GM21619 (cell line): ENCODE measurements around the gene SLC2A4.

Experiments
- ATAC-seq: cut with Tn5 transposase; IDR thresholded peaks from one replicate; pipeline ENCODE4 v1.9.1; 2021; ENCODE audit not compliant: unreplicated experiment

SLC2A4 gene

GRCh38 chr17:7263801-7264078 is 17.8 kb upstream of the SLC2A4 start:
- no peak for ATAC-seq

- ATAC-seq = no peak
These were observed 14.7 kb upstream of the SLC2A4 start for GRCh38 chr17:7266784-7267183.

- no peak for ATAC-seq
These were observed 2.1 kb upstream of the SLC2A4 start for GRCh38 chr17:7279448-7279847.

DNA sequence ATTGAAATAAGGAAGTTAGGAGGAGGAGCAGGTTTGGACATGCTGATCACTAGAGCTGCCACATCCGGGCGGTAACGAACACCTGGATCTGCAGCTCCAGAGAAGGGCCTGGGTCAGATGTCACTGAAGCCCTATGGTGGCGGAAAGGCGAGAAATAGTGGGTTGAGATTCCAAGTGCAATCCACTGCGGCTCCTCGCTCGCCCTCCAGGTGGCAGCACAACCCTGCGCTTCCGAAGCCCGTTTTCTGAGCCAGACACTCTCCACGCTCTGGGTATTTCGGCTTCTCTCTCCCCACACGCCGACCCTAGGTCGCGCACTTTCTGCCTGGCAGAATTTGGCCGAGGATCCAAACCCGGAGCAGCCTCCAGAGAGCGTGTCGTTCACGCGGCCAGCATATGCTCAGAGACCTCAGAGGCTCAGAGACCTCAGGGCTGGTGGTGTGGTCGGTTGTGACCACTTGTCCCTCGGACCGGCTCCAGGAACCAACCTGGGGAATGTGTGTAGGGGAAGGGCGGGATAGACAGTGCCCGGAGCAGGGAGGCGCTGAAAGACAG is 922 bp upstream of the SLC2A4 start:
- ATAC-seq = peak; percentile 65

DNA sequence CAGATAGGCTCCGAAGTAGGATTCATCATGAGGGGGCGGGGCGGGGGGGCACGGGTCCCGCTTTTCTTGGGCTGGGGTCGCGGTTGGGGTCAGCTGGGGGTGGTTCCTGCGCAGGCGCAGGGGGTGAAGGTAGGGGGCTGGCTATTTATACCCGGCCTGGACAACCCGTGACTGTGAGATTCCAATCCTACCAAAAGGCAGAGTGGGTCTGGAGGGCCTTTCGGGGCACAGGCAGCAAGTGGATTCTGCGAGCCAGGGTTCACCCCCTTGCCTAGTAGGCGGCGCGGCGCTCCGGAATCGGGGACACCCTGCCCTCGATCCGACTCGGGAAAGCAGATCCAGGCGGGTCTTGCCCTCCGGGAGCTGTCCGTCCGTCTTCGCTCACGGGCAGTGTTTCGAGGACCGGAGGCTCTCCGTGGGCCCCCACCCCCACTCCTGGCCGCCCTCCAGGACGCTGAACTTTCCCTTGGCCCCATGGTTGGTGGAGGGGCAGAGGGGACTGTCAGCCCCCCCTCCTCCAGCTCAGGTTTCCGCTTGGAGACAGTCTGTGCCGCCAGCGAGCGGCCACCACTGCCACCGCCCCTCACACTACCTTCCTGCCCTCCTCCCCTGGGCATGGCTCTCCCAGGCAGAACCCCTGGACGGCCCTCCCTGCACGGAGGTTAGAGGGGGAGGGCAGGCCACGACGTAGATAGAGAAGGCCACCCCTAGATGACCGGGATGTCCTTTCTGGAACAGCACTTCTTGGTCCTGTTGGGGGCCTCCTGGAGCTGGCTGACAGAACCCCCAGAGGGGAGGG is 634 bp downstream of the SLC2A4 start:
- ATAC-seq = no peak

DNA sequence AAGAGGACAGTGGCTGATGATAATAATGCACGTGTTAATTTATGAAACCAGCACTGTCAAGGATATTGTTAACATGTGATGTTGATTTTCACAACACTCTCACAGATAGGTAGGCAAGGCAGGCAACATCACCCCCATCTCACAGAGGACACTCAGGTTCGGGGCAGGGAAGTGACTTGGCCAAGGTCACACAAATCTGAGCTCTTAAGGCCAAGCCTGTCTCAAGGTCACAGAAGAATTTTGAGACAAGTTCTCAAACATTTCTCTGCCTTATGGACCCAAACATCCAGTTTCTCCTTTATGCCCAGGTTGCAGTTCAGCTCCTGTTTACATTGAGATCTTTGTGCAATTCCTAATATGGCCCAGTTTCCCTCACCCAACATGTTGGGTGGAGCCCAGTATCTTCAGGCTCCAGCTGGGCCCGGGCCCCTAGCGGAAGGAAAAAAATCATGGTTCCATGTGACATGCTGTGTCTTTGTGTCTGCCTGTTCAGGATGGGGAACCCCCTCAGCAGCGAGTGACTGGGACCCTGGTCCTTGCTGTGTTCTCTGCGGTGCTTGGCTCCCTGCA is 1.3 kb downstream of the SLC2A4 start:
- ATAC-seq = no peak

GRCh38 chr17:7283471-7284216 is 2.1 kb downstream of the SLC2A4 start:
- no peak for ATAC-seq

DNA sequence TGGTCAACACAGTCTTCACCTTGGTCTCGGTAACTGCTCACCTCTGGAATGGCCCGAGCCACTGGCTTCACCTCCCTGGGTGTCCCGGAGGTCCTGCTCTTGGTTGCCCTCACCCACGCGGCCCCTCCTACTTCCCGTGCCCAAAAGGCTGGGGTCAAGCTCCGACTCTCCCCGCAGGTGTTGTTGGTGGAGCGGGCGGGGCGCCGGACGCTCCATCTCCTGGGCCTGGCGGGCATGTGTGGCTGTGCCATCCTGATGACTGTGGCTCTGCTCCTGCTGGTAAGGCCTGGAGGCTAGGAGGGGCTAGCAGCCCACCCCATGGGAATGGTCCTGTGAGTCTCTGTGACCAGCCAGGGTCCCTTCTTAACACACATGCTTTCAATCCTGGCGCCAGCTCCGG is 3.4 kb downstream of the SLC2A4 start:
- no peak for ATAC-seq

DNA sequence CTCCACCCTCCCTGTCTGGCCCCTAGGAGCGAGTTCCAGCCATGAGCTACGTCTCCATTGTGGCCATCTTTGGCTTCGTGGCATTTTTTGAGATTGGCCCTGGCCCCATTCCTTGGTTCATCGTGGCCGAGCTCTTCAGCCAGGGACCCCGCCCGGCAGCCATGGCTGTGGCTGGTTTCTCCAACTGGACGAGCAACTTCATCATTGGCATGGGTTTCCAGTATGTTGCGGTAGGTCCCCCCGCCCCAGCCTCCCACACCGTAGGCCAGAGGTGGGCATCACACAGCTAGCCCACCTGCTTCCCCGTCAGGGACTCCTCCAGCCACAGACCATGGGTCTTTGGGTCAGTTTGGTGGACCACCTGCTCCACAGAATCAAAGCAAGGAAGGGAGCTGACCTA is 4.2 kb downstream of the SLC2A4 start:
- ATAC-seq = no peak

GRCh38 chr17:7289256-7290032 is 7.9 kb downstream of the SLC2A4 start:
- no peak for ATAC-seq

- no peak for ATAC-seq
These were observed 8.6 kb downstream of the SLC2A4 start for GRCh38 chr17:7290166-7290565.

DNA sequence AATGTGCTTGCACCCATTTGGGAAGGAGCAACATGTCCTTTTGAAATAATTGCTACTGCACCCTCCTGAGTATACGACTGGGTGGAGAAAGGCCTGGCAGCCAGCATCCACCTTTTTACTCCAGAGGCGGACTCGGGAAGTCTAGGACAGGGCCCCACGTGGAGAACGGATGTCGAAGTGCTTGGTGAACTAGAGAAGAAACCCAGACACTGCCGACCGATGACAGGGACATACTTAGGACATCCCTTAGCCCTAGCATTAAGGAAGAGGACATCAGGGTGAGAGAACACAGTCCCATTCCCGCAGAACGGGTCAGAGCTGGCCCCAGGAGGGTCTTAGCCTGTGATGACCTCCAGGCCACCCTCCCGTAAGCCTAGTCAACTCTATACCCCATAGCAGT is 9.2 kb downstream of the SLC2A4 start:
- ATAC-seq = no peak

DNA sequence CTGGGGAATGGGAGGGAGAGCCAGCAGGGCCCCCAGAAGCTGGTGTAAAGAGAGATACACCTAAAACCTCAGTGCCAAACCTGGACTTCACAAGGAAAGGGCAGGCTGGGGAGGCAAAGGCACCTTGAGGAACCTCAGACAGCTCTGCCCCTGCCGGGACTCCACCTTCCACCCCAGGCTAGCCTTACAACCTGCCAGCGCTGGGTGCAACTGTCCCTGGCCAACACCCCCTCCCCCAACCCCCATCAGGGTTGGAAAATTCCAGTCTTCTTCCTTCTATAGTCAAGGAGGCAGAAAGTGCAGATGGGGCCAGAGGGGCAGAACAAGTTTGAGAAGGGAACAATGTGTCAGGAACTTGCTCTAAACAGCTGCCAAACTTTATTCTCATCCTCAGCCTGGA is 10.7 kb downstream of the SLC2A4 start:
- no peak for ATAC-seq

DNA sequence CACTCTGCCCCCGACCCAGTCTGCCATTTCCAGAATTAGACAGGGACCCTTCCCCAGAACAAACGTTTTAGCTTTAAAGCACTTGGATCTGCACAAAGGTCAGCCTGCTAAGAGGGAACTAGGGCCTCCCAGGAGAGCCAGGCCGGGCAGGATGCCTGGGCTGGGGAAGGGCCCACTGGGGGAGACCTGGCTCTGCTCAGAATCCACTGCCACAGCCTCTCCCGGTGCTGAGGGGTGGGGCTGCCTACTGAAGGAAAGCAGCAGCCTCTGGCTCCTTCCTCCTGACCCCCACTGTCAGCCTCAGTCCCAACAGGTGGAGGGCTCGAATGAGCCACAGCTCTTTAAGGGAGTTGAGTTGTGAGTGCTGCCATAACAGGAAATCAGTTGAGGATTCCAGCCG is 11.2 kb downstream of the SLC2A4 start:
- ATAC-seq = no peak

DNA sequence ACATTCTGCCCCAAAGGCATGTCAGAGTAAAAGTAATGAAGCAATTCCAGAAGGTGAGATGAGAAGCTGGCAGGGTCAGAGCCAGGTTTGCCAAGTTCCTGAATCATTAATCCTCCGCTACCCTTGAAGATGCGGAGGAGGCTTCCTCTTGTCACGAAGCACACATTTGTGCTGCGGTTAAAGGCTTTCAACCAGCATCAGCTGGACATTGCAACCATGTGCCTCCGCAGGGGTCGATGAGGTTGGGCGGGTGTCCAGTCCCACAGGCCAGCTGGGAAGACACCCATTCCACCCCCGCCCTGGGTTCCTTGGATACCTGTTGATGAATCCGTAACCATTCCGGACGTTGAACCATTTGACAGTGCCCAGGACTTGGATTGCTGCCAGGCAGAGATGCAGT is 11.6 kb downstream of the SLC2A4 start:
- ATAC-seq = no peak

DNA sequence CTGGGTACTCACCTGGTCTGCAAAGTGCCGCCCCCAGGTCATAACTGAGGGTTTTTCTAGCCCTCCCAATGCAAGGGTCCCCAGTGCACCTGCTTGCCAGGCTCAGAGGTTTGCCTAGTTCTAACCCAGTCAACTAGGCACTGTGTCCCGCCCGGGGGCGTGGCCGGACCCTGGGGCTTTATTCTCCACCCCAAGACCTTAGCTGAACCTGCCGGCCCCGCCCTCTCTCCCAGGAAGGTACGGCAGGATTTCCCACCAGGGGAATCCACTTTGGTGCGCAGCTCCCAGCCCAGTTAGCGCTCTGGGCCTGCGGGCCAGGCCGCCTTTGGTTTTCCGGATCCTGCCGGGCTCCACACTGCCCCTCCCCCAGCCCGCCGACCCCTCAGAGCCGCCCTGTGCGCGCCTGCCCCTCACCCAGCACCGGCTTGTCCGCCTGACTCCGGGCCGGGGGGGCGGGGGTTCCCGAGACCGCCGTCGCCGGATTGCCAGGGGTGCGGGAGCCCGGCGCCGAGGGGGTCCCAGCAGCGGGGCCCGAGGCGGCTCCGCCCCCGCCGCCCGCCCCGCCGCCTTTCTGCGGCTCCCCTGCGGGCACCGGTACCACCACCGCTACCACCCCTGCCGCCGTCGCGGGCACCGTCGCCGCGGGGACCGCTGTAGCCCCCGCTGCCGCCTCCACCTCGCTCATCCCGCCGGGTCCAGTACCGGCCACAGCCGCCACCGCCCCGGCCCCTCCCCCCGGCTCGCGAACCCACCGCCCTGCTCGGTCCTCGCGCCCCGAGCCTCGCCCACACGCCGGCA is 12.5 kb downstream of the SLC2A4 start:
- no peak for ATAC-seq

DNA sequence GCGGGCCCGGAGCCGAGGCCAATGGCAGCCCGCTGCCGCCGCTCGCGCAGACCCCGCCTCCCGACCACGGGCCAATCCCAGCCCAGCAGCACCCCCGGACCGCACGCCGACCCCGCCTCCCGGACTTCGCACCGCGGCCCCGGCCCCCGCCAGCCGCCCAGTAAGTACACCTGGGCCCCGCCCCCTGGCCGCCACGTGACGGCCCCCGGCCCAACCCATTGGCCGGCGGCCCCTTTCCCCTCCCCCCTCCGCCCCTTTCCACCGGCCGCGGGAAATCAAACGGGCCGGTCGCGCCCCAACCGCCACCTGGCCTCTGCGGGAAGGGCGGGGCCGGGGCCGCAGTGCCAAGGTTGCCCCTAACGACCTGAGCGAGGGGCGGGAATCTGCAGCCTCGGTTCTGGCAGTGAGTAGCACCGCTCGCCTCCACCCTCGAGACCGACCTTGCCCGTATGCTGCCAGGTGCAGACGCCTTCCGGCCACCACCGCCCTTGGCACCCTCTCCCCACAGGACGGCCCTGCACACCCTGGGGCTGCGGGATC is 13.2 kb downstream of the SLC2A4 start, which contains the start of gene YBX2:
YBX2 (minus strand) TSS at position 26 of the 540 bp plus-strand sequence. CDS start 139 bp downstream, outside the sequence.
- no peak for ATAC-seq

DNA sequence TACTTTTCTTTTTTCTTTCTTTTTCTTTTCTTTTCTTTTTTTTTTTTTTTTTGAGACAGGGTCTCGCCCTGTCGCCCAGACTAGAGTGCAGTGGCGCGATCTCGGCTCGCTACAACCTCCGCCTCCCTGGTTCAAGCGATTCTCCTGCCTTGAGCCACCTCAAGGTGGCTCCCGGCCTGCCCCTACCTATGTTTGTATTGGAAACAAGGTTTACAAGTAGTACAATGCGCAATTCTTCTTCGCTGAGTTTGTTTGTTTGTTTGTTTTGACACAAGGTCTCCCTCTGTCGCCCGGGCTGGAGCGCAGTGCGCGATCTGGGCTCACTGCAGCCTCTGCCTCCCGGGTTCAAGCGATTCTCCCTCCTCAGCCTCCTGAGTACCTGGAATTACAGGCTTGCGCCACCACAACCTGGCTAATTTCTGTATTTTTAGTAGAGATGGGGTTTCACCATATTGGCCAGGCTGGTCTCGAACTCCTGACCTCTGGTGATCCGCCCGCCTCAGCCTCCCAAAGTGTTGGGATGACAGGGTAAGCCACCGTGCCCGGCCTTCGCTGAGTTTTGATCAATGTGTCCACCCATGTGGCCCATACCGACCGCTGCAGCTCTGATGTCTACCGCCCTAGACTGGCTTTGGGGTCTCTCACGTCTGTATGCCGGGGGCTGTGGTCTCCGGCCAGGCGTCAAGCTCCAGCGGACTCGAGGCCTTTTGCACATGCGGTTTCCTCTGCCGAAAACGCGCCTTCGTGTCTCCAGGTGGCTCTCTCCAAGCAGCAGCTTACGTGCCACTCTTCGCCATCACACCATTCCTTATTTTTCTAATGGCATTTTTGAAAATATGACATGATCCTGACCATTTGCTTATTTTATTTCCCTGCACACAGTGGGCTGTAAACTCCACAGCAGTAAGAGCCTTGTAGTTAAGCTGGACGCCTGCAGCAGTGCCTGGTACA is 14.0 kb downstream of the SLC2A4 start:
- no peak for ATAC-seq
